GM12878 (cell line): ENCODE measurements around the gene KRT75. TPM values are rescaled to one million over a fixed set of nuclear protein-coding genes. Genes with fewer than 3 reads are reported as not detected.

ENCODE experiments used
- ATAC-seq: fragments of 200-7000 bp; cut with Tn5 transposase; 3 replicates; pipeline ENCODE4 v1.9.1; 2020; ENCODE audit warnings: mild to moderate bottlenecking, moderate library complexity
- BruUV-seq: library from RNA; stranded (reverse); fragments of 400-500 nt; replicated peaks from 2 replicates; lab custom pipeline; 2021; lab: Mats Ljungman, UMichigan
- CTCF ChIA-PET: fragments of 300-600 bp; sonication (Branson Sonifier 250); formaldehyde crosslinking; extraction: SDS; loops from one replicate; lab custom pipeline; 2021; ENCODE audit warnings: inconsistent platforms; lab: Yijun Ruan, JAX
- POLR2A ChIA-PET: fragments of 350-600 bp; formaldehyde crosslinking; extraction: SDS; loops from one replicate; lab custom pipeline; 2021; ENCODE audit warnings: inconsistent platforms; lab: Charles Lee
- RAD21 ChIA-PET: fragments of 300-600 bp; sonication (Branson Sonifier 250); formaldehyde crosslinking; loops from one replicate; lab custom pipeline; 2023; ENCODE audit warnings: antibody characterized with exemption; ENCODE audit not compliant: unreplicated experiment; lab: Charles Lee
- SMC1A ChIA-PET: fragments of 300-600 bp; sonication (Branson Sonifier 250); formaldehyde crosslinking; loops from one replicate; lab custom pipeline; 2023; ENCODE audit not compliant: unreplicated experiment, uncharacterized antibody; lab: Charles Lee
- DNase-seq: peaks from one replicate; pipeline ENCODE4 v3.0.0-alpha.2; 2011; ENCODE audit warnings: low read depth, low spot score
- FAIRE-seq: peaks from 3 replicates; lab custom pipeline; 2011; peaks lifted over from hg19 to GRCh38; lab: Jason Lieb, UNC
- H2AFZ ChIP-seq: 2 replicates; pipeline ENCODE4 v1.6.0; 2011; ENCODE audit warnings: low read depth, low read length, control low read depth; ENCODE audit not compliant: control insufficient read depth
- H3K27ac ChIP-seq: 2 replicates; pipeline ENCODE4 v1.5.1; 2011; ENCODE audit warnings: control low read depth; ENCODE audit not compliant: control insufficient read depth, insufficient read depth
- H3K27me3 ChIP-seq, 2 experiments: replicated peaks in 1 of 2; 2 replicates each; pipeline versions ENCODE4 v1.6.0 to v1.6.1; 2011; ENCODE audit warnings: low read length in 1 of 2; ENCODE audit not compliant: control insufficient read depth in 2 of 2, insufficient read depth in 2 of 2
- H3K36me3 ChIP-seq, 2 experiments: 2 replicates each; pipeline ENCODE4 v1.5.1; 2011; ENCODE audit warnings: low read length in 1 of 2; ENCODE audit not compliant: control insufficient read depth in 2 of 2, insufficient read depth in 2 of 2
- H3K4me1 ChIP-seq: 2 replicates; pipeline ENCODE4 v1.6.1; 2011; ENCODE audit warnings: mild to moderate bottlenecking, low read length, moderate library complexity, mixed read lengths; ENCODE audit not compliant: control insufficient read depth, insufficient read depth
- H3K4me2 ChIP-seq: 2 replicates; pipeline ENCODE4 v1.6.0; 2011; ENCODE audit warnings: control low read depth; ENCODE audit not compliant: control insufficient read depth, insufficient read depth
- H3K4me3 ChIP-seq: fragments of 200-600 bp; sonication (generic); 2 replicates; pipeline ENCODE4 v1.5.1; 2016
- H3K79me2 ChIP-seq: 2 replicates; pipeline ENCODE4 v1.6.0; 2011; ENCODE audit warnings: low read length; ENCODE audit not compliant: control insufficient read depth, insufficient read depth
- H3K9ac ChIP-seq: 2 replicates; pipeline ENCODE4 v1.8.0; 2011; ENCODE audit warnings: low read length, control low read depth, mixed read lengths; ENCODE audit not compliant: control insufficient read depth, insufficient read depth
- H3K9me3 ChIP-seq: replicated peaks from 3 replicates; pipeline ENCODE4 v1.5.1; 2011; ENCODE audit warnings: mild to moderate bottlenecking, low read length; ENCODE audit not compliant: control insufficient read depth, insufficient read depth
- H4K20me1 ChIP-seq: 2 replicates; pipeline ENCODE4 v1.6.0; 2011; ENCODE audit not compliant: control insufficient read depth, insufficient read depth
- ATF7 ChIP-seq: fragments of 450-650 bp; IDR thresholded peaks from 2 replicates; pipeline ENCODE4 v1.6.1; 2016; ENCODE audit warnings: low read depth, mild to moderate bottlenecking
- BACH1 ChIP-seq: fragments of 450-650 bp; IDR thresholded peaks from 2 replicates; pipeline ENCODE4 v1.6.1; 2017; ENCODE audit warnings: mild to moderate bottlenecking, borderline replicate concordance
- CEBPZ ChIP-seq: fragments of 150-350 bp; IDR thresholded peaks from 2 replicates; pipeline ENCODE4 v1.6.1; 2016; ENCODE audit warnings: low read depth, low read length
- IRF3 ChIP-seq: fragments of 450-650 bp; IDR thresholded peaks from 2 replicates; pipeline ENCODE4 v1.6.1; 2014; ENCODE audit warnings: mild to moderate bottlenecking
- MEF2A ChIP-seq: IDR thresholded peaks from 2 replicates; pipeline ENCODE4 v1.6.1; 2011; ENCODE audit warnings: low read depth, mild to moderate bottlenecking, low read length, moderate library complexity; ENCODE audit not compliant: insufficient read depth
- NFYA ChIP-seq: IDR thresholded peaks from 2 replicates; pipeline ENCODE4 v1.6.1; 2011; ENCODE audit warnings: low read depth, mild to moderate bottlenecking, low read length, improper control_type of control experiment, borderline replicate concordance
- NR2C1 ChIP-seq: fragments of 450-650 bp; IDR thresholded peaks from 2 replicates; pipeline ENCODE4 v1.6.1; 2017; ENCODE audit warnings: antibody characterized with exemption, mild to moderate bottlenecking, moderate library complexity
- NRF1 ChIP-seq: conservative IDR thresholded peaks from 2 replicates; pipeline ENCODE4 v1.6.1; 2011; ENCODE audit warnings: mild to moderate bottlenecking, low read depth, low read length, improper control_type of control experiment
- POLR2A ChIP-seq: IDR thresholded peaks from 2 replicates; pipeline ENCODE4 v1.6.1; 2011; ENCODE audit warnings: low read depth, mild to moderate bottlenecking, low read length
- STAT1 ChIP-seq: fragments of 450-650 bp; conservative IDR thresholded peaks from 2 replicates; pipeline ENCODE4 v1.6.1; 2014; ENCODE audit warnings: antibody characterized with exemption, mild to moderate bottlenecking
- SUZ12 ChIP-seq: fragments of 200-600 bp; sonication (generic); IDR thresholded peaks from one replicate; pipeline ENCODE4 v1.6.1; 2018; ENCODE audit warnings: antibody characterized with exemption, mild to moderate bottlenecking; ENCODE audit not compliant: unreplicated experiment
- ZNF622 ChIP-seq: fragments of 450-650 bp; IDR thresholded peaks from 2 replicates; pipeline ENCODE4 v1.6.1; 2017; ENCODE audit warnings: mild to moderate bottlenecking, inconsistent platforms
- WGBS: methylation state at CpG from one replicate; pipeline ENCODE4 v1.1.6; 2016; ENCODE audit warnings: low lambda C conversion rate; ENCODE audit not compliant: insufficient replicate concordance, insufficient coverage; ENCODE audit errors: missing lambda C conversion rate; 5-methylcytosine and 5-hydroxymethylcytosine counted together
- in situ Hi-C: fragments of 300-500 bp; cut with MboI; formaldehyde crosslinking; loops from 9 replicates; pipeline ENCODE4 v1.14.3; 2018; ENCODE audit warnings: mixed read lengths
- intact Hi-C: fragments of 100-400 bp; cut with micrococcal nuclease; formaldehyde crosslinking; loops from one replicate; pipeline ENCODE4 v1.14.2; 2022; ENCODE audit not compliant: unreplicated experiment
- polyA plus RNA-seq, 11 experiments: library from polyadenylated mRNA; depleted of rRNA in 4 of 11; unstranded in 6 of 11; stranded (reverse) in 5 of 11; fragments of >200 nt; fragmentation: Nextera tagmentation in 4 of 11; fragmentation: Illumina TruSeq in 1 of 11; extraction: Ambion mirVana in 4 of 11; extraction: Trizol in 1 of 11; gene quantifications; 1 replicate in 1 of 11; 2 replicates in 10 of 11; pipeline versions ENCODE4 v1.2.1 to v1.2.3, GENCODE V29; 2011 to 2016; ENCODE audit warnings: inconsistent platforms in 2 of 11, missing spikeins in 2 of 11, low read depth in 1 of 11
- total RNA-seq, 4 experiments: library from RNA; depleted of rRNA in 3 of 4; stranded (reverse); fragments of >200 nt in 3 of 4; fragmentation: Illumina TruSeq in 1 of 4; extraction: Trizol in 1 of 4; gene quantifications; 2 replicates each; pipeline versions ENCODE4 v1.2.1 to v1.2.3, GENCODE V29; 2013 to 2021

Gene KRT75
- total and polyA plus RNA-seq, 10 of the 15 experiments (the other 5 are each of a cell fraction or from before 2014, with no cell fraction given), result not detected

- TF ChIP-seq MEF2A (no peak), STAT1 (no peak), POLR2A (no peak), IRF3 (no peak), NFYA (no peak), CEBPZ (no peak), BACH1 (no peak), NRF1 (no peak), NR2C1 (no peak), ATF7 (no peak)
These were observed 32.2 kb downstream of the KRT75 start (continued) for GRCh38 chr12:52401926-52402325.

- FAIRE-seq (no peak), DNase-seq (no peak), ATAC-seq (no peak)
- H3K79me2 ChIP-seq, result no peaks in the 10 kb centered on the region
- no peaks in the 10 kb centered on the region for H3K4me1 ChIP-seq
- intact Hi-C loops (no loop called here), in situ Hi-C loops (no loop called here)
- no peak overlapping the region for H3K4me3 ChIP-seq
- H2AFZ ChIP-seq, result no peak overlapping the region
- no peak overlapping the region for H3K4me2 ChIP-seq
- TF ChIP-seq SUZ12 (no peak), ZNF622 (no peak)
- WGBS, result 3% methylated on average over 5 of the region's 5 CpGs
- H4K20me1 ChIP-seq, result no peaks in the 10 kb centered on the region
- ChIA-PET RAD21 (no interaction called here), POLR2A (no interaction called here), SMC1A (no interaction called here), CTCF (interaction anchor here (1.4 kb wide), 1 partner anchor 28 kb away, joined by 4 read pairs; no protein-coding TSS in a partner anchor)
- BruUV-seq, result no TSS peak
- H3K9me3 ChIP-seq, result no peaks in the 10 kb centered on the region
- H3K27me3 ChIP-seq, result no peaks in the 10 kb centered on the region; a peak in 1 of 4 replicates
- no peaks in the 10 kb centered on the region for H3K36me3 ChIP-seq
- H3K9ac ChIP-seq, result no peak overlapping the region
- no peak overlapping the region for H3K27ac ChIP-seq
These were observed 32.6 kb downstream of the KRT75 start for GRCh38 chr12:52401526-52401925.
